ENCODE results near the gene PRDM9. TPM values are rescaled to one million over a fixed set of nuclear protein-coding genes. Genes with fewer than 3 reads are reported as not detected.
"Not testable (repeated sequence)": the region's sequence is repeated elsewhere in the genome, so short reads cannot be mapped to it uniquely, and the experiment has no call there.

PRDM9 gene
- total RNA-seq, 1 donor from 2014 or later = not detected

DNA sequence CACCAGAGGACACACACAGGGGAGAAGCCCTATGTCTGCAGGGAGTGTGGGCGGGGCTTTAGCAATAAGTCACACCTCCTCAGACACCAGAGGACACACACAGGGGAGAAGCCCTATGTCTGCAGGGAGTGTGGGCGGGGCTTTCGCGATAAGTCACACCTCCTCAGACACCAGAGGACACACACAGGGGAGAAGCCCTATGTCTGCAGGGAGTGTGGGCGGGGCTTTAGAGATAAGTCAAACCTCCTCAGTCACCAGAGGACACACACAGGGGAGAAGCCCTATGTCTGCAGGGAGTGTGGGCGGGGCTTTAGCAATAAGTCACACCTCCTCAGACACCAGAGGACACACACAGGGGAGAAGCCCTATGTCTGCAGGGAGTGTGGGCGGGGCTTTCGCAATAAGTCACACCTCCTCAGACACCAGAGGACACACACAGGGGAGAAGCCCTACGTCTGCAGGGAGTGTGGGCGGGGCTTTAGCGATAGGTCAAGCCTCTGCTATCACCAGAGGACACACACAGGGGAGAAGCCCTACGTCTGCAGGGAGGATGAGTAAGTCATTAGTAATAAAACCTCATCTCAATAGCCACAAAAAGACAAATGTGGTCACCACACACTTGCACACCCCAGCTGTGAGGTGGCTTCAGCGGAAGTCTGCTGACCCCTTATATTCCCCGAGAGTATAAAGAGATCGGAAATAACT, 20.0 kb downstream of the PRDM9 start:
- not testable (repeated sequence) for DNase-seq (ENCODE audit: low read depth in 2 of 2)

DNA sequence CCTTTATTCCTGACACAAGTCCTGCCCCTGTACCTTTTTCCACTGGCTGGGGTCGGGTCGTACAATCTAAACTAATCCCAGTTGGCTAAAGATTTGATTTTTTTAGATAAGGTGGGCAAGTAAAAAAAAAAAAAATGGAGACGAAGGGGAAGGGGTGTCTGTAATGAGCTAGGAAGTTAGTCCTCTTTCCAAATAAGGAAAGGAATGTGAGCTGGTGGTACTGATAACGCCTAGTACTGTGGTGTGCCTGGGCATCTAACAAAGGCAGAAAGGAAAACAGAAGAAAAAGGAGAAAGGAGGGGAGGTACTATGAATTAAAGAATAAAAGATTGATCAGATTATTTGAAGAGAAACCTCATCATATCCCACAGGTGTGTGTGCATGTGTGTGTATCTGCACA, 21.3 kb downstream of the PRDM9 start:
- DNase-seq (ENCODE audit: low read depth in 2 of 2) = no peak

DNA sequence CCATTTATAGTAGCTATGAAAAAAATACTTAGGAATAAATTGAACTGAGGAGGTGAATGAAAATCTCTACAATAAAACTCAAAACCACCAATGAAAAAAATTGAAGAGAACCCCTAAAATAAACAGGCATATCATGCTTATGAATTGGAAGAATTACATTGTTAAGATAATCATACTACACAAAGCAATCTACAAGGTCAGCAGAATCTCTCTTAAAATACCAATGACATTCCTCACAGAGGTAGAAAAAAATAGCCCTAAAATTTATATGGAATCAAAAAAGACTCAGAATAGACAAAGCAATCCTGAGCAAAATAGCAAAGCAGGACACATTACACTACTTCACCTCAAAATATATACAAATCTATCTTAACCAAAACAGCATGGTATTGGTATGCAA, 23.2 kb downstream of the PRDM9 start:
- DNase-seq (ENCODE audit: low read depth in 2 of 2) = no peak

DNA sequence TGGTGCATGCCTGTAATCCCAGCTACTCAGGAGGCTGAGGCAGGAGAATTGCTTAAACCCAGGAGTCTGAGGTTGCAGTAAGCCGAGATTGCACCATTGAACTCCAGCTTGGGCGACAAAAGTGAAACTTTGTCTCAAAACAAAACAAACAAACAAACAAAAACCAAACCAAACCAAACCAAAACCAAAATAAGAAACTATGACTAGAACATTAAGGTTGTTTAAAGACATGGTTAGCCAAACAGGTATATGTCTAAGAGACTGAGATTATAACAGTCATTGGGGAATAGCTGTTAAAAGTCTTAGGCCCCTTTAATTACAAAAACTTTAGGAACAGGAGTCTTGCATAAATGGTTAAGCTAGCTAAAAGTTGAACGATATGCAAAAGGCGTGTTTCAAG, 63.6 kb downstream of the PRDM9 start:
- DNase-seq (ENCODE audit: low read depth in 2 of 2) = no peak

Measured in lung microvascular endothelial cell (primary cell).